VCaP (cell line): ENCODE results near the gene AHR.
"Not testable (repeated sequence)": the region's sequence is repeated elsewhere in the genome, so short reads cannot be mapped to it uniquely, and the experiment has no call there.

Source experiments
- H3K27ac ChIP-seq: fragments of 450-650 bp; 2 replicates; pipeline ENCODE4 v1.5.1; 2017
- TF ChIP-seq, protein P1 (sequence below): fragments of 450-650 bp; conservative IDR thresholded peaks from 2 replicates; pipeline ENCODE4 v1.5.1; 2017; ENCODE audit warnings: mild to moderate bottlenecking, moderate library complexity

AHR gene

DNA sequence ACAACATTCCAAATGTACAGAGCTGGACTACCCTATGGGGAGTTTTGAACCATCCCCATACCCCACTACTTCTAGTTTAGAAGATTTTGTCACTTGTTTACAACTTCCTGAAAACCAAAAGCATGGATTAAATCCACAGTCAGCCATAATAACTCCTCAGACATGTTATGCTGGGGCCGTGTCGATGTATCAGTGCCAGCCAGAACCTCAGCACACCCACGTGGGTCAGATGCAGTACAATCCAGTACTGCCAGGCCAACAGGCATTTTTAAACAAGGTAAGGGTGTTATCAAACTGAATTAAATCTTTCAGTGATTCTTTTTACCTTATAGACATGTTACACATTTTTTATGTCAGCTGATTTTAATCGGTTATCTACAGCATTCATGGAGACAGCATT is 41.5 kb downstream of the AHR start:
- TF ChIP-seq, protein P1, sequence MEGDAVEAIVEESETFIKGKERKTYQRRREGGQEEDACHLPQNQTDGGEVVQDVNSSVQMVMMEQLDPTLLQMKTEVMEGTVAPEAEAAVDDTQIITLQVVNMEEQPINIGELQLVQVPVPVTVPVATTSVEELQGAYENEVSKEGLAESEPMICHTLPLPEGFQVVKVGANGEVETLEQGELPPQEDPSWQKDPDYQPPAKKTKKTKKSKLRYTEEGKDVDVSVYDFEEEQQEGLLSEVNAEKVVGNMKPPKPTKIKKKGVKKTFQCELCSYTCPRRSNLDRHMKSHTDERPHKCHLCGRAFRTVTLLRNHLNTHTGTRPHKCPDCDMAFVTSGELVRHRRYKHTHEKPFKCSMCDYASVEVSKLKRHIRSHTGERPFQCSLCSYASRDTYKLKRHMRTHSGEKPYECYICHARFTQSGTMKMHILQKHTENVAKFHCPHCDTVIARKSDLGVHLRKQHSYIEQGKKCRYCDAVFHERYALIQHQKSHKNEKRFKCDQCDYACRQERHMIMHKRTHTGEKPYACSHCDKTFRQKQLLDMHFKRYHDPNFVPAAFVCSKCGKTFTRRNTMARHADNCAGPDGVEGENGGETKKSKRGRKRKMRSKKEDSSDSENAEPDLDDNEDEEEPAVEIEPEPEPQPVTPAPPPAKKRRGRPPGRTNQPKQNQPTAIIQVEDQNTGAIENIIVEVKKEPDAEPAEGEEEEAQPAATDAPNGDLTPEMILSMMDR = no peak
- no peak overlapping the region for H3K27ac ChIP-seq

DNA sequence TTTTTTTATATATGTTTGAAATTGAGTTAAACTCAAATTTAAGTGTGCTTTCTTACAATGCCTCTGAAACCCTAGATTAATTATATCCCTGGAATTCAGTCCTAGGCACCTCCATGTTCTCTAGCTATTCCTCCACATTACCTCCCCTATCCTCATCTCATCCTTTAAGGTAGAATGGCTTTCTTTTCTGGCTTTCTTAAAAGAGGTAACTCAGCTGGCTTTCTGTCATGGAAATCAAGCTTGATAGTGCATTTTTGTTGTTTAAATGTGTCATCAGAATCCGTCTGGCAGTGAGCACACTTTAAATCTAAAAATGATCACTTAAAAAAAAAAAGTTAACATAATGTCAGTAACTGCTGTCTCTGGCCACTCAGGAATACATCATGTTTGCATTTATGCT is 42.2 kb downstream of the AHR start:
- H3K27ac ChIP-seq = no peak overlapping the region
- TF ChIP-seq, protein P1 = no peak

DNA sequence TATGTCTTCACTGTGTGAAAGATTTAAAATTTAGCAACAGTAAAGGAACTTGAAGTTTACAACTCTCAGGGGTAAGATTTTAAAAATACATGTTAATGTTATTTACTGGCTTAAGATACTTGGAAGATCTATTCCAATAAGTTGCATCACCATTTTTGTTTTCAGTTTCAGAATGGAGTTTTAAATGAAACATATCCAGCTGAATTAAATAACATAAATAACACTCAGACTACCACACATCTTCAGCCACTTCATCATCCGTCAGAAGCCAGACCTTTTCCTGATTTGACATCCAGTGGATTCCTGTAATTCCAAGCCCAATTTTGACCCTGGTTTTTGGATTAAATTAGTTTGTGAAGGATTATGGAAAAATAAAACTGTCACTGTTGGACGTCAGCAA is 44.3 kb downstream of the AHR start:
- TF ChIP-seq, protein P1 = no peak
- H3K27ac ChIP-seq = no peak overlapping the region

DNA sequence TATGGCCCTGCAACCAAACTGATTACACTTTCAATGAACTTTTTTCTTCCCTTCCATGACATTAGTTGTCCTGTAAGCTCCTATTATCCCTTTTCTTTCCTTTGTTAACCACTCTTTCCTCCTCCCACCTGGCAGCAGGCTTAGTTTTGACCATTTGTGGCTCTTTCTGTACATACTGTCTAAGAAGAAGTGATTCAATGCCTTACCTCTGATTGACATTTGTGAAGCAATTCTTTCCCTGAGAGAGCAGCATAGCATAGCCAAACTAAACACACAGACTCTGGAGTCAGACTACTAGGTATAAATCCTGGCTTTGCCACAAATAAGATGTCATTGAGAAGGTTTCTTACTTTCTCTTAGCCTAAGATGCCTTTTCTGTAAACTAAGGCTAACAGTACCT is 48.9 kb downstream of the AHR start:
- no peak overlapping the region for H3K27ac ChIP-seq
- TF ChIP-seq, protein P1 = no peak

DNA sequence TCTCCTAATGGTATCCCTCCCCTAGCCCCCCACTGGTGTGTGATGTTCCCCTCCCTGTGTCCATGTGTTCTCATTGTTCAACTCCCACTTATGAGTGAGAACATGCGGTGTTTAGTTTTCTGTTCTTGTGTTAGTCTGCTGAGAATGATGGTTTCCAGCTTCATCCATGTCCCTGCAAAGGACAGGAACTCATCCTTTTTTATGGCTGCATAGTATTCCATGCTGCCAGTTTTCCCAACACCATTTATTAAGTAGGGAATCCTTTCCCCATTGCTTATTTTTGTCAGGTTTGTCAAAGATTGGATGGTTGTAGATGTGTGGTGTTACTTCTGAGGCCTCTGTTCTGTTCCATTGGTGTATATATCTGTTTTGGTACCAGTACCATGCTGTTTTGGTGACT is 50.5 kb downstream of the AHR start:
- not testable (repeated sequence) for H3K27ac ChIP-seq

DNA sequence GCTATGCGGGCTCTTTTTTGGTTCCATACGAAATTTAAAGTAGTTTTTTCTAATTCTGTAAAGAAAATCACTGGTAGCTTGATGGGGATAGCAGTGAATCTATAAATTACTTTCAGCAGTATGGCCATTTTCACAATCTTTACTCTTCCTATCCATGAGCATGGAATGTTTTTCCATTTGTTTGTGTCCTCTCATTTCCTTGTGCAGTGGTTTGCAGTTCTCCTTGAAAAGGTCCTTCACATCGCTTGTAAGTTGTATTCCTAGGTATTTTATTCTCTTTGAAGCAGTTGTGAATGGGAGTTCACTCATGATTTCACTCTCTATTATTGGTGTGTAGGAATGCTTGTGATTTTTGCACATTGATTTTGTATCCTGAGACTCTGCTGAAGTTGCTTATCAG is 51.9 kb downstream of the AHR start:
- not testable (repeated sequence) for H3K27ac ChIP-seq

DNA sequence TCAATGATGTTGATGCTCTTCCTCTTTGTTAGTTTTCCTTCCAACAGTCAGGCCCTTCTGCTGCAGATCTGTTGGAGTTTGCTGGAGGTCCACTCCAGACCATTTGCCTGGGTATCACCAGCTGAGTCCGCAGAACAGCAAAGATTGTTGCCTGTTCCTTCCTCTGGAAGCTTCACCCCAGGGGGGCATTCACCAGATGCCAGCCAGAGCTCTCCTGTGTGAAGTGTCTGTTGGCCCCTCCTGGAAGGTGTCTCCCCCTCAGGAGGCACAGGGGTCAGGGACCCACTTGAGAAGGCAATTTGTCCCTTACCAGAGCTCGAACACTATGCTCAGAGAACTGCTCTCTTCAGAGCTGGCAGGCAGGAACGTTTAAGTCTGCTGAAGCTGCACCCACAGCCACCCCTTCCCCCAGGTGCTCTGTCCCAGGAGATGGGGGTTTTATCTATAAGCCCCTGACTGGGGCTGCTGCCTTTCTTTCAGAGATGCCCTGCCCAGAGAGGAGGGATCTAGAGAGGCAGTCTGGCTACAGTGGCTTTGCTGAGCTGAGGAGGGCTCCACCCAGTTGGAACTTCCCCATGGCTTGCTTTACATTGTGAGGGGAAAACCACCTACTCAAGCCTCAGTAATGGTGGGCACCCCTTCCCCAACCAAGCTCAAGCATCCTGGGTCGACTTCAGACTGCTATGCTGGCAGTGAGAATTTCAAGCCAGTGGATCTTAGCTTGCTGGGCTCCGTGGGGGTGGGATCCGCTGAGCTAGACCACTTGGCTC is 55.4 kb downstream of the AHR start:
- H3K27ac ChIP-seq = not testable (repeated sequence)

DNA sequence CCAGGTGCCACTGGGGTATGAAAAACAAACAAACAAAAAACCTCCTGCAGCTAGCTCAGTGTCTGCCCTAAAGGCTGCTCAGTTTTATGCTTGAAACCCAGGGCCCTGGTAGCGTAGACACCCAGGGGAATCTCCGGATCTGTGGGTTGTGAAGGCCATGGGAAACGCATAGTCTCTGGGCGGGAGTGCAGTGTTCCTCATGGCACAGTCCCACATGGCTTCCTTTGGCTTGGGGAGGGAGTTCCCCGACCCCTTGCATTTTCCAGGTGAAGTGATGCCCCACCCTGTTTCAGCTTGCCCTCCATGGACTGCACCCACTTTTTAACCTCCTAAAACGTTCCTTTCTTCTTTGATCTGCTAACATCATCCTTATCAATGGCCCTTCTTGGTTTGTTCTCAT is 56.0 kb downstream of the AHR start:
- no peak overlapping the region for H3K27ac ChIP-seq
- TF ChIP-seq, protein P1 = no peak

DNA sequence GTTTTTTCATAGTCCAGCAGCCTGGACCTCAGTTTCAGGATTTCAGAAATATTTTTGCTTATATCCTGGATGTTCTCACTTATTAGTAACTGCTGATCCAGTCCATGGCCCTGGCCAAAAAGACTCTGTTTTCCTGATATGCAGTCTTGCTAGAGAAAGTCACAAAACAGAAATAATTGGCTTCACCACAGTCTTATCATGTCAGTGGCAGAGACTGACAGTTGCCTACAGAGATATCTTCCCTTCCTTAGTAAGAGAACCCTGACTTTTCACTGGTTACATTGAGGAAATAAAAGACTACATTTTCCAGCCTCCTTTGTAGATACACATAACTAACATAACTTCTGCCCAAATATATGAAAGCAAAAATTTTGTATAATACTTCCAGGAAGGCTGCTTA is 56.6 kb downstream of the AHR start:
- TF ChIP-seq, protein P1 = no peak
- H3K27ac ChIP-seq = no peak overlapping the region
